HG03045 (cell line): ENCODE data around the gene FMO4.
"Not testable (repeated sequence)": the region's sequence is repeated elsewhere in the genome, so short reads cannot be mapped to it uniquely, and the experiment has no call there.

Experiments used
- ATAC-seq: cut with Tn5 transposase; IDR thresholded peaks from one replicate; pipeline ENCODE4 v1.9.1; 2021; ENCODE audit warnings: mild to moderate bottlenecking, moderate library complexity; ENCODE audit not compliant: unreplicated experiment

FMO4 gene

GRCh38 chr1:171381866-171382210 lies 67.9 kb downstream of the FMO4 start:
- no peak for ATAC-seq

GRCh38 chr1:171384496-171384895 lies 70.5 kb downstream of the FMO4 start:
- no peak for ATAC-seq

- ATAC-seq: no peak
Measured at GRCh38 chr1:171389171-171389570, 75.2 kb downstream of the FMO4 start.

- not testable (repeated sequence) for ATAC-seq
Measured at GRCh38 chr1:171390740-171391139, 76.8 kb downstream of the FMO4 start.
